ENCODE results near the gene TTC32.

Gene TTC32

GRCh38 chr2:19887510-19887909 lies 14.3 kb downstream of the TTC32 start:
- Histone ChIP-seq H3K36me3 (no peaks in the 10 kb centered on the region), H3K4me1 (peaks cover 0 to 6% (median 2%) of the 10 kb centered on the region in 4 donors), H3K27me3 (no peaks in the 10 kb centered on the region), H3K4me3 (no peak overlapping the region), H3K27ac (no peak overlapping the region), H3K9me3 (no peaks in the 10 kb centered on the region)
- no peak for DNase-seq
- intact Hi-C loops (cut with DNase I; ENCODE audit: low total_unique reads), result no loop called here
- TF ChIP-seq CTCF (IDR thresholded peaks at IDR 0.05), result no peak

GRCh38 chr2:19886261-19886660 lies 15.5 kb downstream of the TTC32 start:
- no peak for TF ChIP-seq CTCF (IDR thresholded peaks at IDR 0.05)
- no peak overlapping the region for H3K4me3 ChIP-seq
- peaks cover 0 to 6% (median 2%) of the 10 kb centered on the region in 4 donors for H3K4me1 ChIP-seq
- DNase-seq, result no peak
- H3K27ac ChIP-seq, result no peak overlapping the region
- no peaks in the 10 kb centered on the region for H3K9me3 ChIP-seq
- H3K27me3 ChIP-seq, result no peaks in the 10 kb centered on the region
- intact Hi-C loops (cut with DNase I; ENCODE audit: low total_unique reads), result no loop called here
- H3K36me3 ChIP-seq, result no peaks in the 10 kb centered on the region

GRCh38 chr2:19885791-19886190 lies 16.0 kb downstream of the TTC32 start:
- no peaks in the 10 kb centered on the region for H3K36me3 ChIP-seq
- H3K9me3 ChIP-seq, result no peaks in the 10 kb centered on the region
- TF ChIP-seq CTCF (IDR thresholded peaks at IDR 0.05), result no peak
- no peak for DNase-seq
- H3K27me3 ChIP-seq, result no peaks in the 10 kb centered on the region
- no peak overlapping the region for H3K27ac ChIP-seq
- intact Hi-C loops (cut with DNase I; ENCODE audit: low total_unique reads), result no loop called here
- H3K4me3 ChIP-seq, result no peak overlapping the region
- H3K4me1 ChIP-seq, result peaks cover 0 to 6% (median 2%) of the 10 kb centered on the region in 4 donors

GRCh38 chr2:19883971-19884720 lies 17.6 kb downstream of the TTC32 start:
- Histone ChIP-seq H3K27me3 (no peaks in the 10 kb centered on the region), H3K4me1 (peaks cover 0 to 6% (median 2%) of the 10 kb centered on the region in 4 donors), H3K36me3 (no peaks in the 10 kb centered on the region), H3K9me3 (no peaks in the 10 kb centered on the region), H3K4me3 (no peak overlapping the region), H3K27ac (no peak overlapping the region)
- no peak for DNase-seq
- intact Hi-C loops (cut with DNase I; ENCODE audit: low total_unique reads), result no loop called here
- no peak for TF ChIP-seq CTCF (IDR thresholded peaks at IDR 0.05)

DNA sequence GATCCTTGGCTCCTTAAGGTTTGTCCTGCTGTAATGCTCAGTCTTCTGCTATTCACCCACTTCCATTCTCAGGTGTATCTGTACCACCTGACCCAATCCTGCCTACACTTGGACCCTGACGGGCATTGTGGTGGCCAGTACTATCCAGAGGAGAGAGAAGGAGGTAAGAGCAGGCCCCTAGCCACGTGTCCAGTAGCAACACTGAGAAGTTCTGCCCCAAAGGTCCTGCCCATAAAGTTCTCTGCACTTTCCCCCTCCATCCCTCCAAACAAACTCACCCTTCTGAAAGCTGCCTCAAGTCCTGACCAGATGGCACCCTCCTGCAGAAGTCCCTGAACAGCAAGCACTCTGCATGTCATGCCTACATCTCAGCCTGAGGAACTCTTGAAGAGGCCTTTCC lies 18.3 kb downstream of the TTC32 start:
- TF ChIP-seq CTCF (IDR thresholded peaks at IDR 0.05), result no peak
- peaks cover 0 to 4% (median 0%) of the 10 kb centered on the region in 4 donors for H3K4me1 ChIP-seq
- no peak for DNase-seq

More for the DNA sequence above, 18.3 kb downstream of the TTC32 start:
- no peak overlapping the region for H3K27ac ChIP-seq
- no peaks in the 10 kb centered on the region for H3K36me3 ChIP-seq
- H3K27me3 ChIP-seq, result no peaks in the 10 kb centered on the region
- H3K4me3 ChIP-seq, result no peak overlapping the region
- intact Hi-C loops (cut with DNase I; ENCODE audit: low total_unique reads), result no loop called here
- no peaks in the 10 kb centered on the region for H3K9me3 ChIP-seq

Measured in tibial artery (tissue), 4 donors.